Coronary artery (tissue), 2 donors: ENCODE results near the gene GAL3ST3.

Source experiments
- DNase-seq: peaks from one replicate; pipeline ENCODE4 v3.0.0-alpha.2; 2017; ENCODE audit warnings: low spot score
- H3K27ac ChIP-seq, 2 donors: fragments of 200-600 bp; sonication (generic); one replicate each; pipeline ENCODE4 v1.5.1; 2016 to 2019
- H3K4me3 ChIP-seq: fragments of 200-600 bp; sonication (generic); 2 replicates; pipeline ENCODE4 v1.5.1; 2016; ENCODE audit warnings: mild to moderate bottlenecking, moderate library complexity
- TF ChIP-seq, protein P1 (sequence below): fragments of 200-600 bp; sonication (generic); IDR thresholded peaks from one replicate; pipeline ENCODE4 v1.5.1; 2019; ENCODE audit warnings: antibody characterized with exemption

The GAL3ST3 gene

DNA sequence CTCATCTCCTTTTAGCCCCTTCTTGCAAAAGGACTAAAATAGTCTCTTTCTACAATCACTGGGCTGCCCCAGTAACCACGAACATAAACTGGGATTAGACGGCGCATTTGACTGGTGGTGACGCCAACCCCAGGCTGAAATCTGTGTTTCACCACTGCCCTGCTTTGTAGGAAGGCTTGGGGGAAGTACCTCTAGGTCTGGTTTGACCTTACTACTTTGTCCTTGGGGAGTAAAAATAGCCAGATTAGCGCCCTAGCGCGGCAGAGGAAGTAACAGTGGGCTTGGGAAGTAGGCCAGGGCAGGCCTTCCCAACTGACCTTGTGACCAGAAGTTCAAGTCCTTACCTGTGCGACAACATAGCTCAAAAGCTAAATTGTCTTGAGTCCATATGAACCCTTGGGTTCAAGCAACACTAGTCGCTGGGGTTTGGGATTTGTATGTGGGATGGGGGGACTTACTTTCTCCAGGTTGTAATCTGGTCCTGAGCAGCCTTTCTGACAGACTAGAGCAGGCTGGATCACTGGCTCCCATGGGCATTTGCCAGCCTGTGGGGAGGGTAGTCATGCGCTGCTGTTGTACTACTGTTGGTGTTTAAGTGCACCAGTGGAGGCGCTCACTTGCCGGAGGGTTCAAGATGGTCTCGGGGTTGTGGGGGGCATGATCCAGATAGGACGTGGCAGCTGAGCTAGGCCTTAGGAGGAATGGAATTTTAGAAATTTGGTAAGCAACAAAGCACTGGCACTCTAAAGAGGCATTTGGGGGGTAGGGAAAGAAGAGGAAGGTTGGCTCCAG lies 20.2 kb upstream of the GAL3ST3 start:
- no peak for DNase-seq
- TF ChIP-seq, protein P1, sequence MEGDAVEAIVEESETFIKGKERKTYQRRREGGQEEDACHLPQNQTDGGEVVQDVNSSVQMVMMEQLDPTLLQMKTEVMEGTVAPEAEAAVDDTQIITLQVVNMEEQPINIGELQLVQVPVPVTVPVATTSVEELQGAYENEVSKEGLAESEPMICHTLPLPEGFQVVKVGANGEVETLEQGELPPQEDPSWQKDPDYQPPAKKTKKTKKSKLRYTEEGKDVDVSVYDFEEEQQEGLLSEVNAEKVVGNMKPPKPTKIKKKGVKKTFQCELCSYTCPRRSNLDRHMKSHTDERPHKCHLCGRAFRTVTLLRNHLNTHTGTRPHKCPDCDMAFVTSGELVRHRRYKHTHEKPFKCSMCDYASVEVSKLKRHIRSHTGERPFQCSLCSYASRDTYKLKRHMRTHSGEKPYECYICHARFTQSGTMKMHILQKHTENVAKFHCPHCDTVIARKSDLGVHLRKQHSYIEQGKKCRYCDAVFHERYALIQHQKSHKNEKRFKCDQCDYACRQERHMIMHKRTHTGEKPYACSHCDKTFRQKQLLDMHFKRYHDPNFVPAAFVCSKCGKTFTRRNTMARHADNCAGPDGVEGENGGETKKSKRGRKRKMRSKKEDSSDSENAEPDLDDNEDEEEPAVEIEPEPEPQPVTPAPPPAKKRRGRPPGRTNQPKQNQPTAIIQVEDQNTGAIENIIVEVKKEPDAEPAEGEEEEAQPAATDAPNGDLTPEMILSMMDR: no peak
- H3K27ac ChIP-seq: peak overlapping the region; percentile 88 to 97
- peak overlapping the region; percentile 94 for H3K4me3 ChIP-seq

DNA sequence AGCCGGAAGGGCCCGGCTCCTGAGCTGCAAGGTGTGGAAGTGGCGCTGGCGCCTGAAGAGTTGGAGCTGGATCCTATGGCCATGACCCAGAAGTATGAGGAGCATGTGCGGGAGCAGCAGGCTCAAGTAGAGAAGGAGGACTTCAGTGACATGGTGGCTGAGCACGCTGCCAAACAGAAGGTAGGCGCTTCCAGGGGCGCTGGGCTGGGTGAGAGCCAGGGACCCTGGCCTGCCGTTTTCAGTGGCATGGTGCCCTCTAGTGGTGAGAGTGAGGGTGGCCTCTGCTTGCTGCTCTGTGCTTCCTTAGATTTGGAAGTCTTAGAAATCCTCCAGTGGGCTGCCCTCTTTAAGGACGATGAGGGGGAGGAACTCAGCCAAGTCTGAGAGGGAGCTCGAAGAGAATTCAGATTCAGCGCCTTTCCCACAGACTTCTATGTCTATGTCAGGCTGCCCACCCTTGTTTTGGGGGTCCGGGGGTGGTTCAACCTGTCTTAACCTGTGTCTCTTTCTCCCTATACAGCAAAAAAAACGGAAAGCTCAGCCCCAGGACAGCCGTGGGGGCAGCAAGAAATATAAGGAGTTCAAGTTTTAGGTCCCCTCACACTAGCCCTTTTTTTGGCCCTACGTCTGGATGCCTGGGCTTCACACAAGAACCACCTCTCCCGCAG lies 19.3 kb upstream of the GAL3ST3 start:
- TF ChIP-seq, protein P1: peak; percentile 85
- Histone ChIP-seq H3K4me3 (no peak overlapping the region), H3K27ac (peak overlapping the region; percentile 88 to 97)
- DNase-seq: no peak

- H3K27ac ChIP-seq: no peak overlapping the region
- TF ChIP-seq, protein P1: no peak
- DNase-seq: no peak
- no peak overlapping the region for H3K4me3 ChIP-seq
Measured at GRCh38 chr11:66067640-66068039, 18.7 kb upstream of the GAL3ST3 start.

DNA sequence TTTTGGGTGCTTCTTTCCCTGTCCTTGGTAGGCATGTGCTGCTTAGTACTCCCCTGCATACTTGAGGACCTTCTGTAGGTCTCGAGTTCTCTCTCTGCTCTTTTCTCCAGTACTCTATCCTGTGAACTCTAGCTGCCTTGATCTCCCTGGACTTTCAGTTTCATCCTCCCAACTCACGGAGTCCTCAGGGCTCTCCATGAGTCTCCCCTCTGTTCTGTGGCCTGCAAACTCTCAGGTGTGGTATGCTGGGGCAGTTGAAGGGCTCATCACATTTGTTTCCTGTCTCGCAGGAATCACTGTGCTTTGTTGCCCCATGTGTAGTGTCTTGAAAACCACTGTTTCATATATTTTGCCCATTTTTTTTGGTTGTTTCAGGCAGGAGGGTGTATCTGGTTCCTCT lies 17.8 kb upstream of the GAL3ST3 start:
- no peak for DNase-seq
- TF ChIP-seq, protein P1: no peak
- H3K4me3 ChIP-seq: no peak overlapping the region
- no peak overlapping the region for H3K27ac ChIP-seq

DNA sequence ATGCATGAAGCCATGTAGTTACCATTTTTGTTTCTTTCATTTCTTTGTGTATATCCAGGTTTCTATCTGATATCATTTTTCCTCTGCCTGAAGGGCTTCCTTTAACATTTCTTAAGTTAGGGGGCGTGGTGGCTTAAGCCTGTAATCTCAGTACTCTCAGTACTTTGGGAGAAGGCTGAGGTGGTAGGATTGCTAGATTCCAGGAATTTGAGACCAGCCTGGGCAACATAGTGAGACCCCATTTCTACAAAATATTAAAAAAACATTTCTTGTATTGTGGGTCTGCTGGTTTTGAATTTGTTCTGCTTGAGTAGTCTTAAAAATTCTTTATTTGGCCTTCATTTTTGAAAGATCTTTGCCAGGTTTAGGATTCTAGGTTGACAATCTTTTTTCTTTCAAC lies 15.6 kb upstream of the GAL3ST3 start:
- no peak overlapping the region for H3K4me3 ChIP-seq
- H3K27ac ChIP-seq: no peak overlapping the region
- no peak for DNase-seq
- TF ChIP-seq, protein P1: no peak

GRCh38 chr11:66063900-66064299 lies 14.9 kb upstream of the GAL3ST3 start:
- no peak for DNase-seq
- Histone ChIP-seq H3K4me3 (no peak overlapping the region), H3K27ac (no peak overlapping the region)
- TF ChIP-seq, protein P1: no peak

DNA sequence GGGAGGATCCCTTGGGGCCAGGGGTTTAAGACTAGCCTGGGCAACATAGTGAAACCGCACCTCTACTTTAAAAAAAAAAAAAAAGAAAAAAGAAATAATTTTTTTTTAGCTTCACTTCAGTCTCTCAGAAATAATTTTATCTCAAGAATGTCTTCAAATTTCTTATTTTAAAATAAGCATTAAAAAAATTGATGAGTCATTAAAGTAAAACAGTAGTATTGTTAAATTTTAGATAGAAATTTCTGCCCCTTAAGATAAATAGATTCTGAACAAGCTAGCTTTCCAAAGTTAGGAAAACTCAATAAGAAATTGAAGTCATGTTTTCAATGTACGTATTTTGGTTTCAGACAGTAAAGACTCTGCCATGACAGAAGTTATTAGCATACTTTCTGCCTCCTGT lies 13.4 kb upstream of the GAL3ST3 start:
- H3K27ac ChIP-seq: no peak overlapping the region
- no peak overlapping the region for H3K4me3 ChIP-seq
- TF ChIP-seq, protein P1: no peak
- no peak for DNase-seq
